ENCODE data around the gene FBXL7. TPM values are rescaled to one million over a fixed set of nuclear protein-coding genes. Genes with fewer than 3 reads are reported as not detected.

Gene FBXL7
- polyA plus RNA-seq, 3 donors, result not detected

DNA sequence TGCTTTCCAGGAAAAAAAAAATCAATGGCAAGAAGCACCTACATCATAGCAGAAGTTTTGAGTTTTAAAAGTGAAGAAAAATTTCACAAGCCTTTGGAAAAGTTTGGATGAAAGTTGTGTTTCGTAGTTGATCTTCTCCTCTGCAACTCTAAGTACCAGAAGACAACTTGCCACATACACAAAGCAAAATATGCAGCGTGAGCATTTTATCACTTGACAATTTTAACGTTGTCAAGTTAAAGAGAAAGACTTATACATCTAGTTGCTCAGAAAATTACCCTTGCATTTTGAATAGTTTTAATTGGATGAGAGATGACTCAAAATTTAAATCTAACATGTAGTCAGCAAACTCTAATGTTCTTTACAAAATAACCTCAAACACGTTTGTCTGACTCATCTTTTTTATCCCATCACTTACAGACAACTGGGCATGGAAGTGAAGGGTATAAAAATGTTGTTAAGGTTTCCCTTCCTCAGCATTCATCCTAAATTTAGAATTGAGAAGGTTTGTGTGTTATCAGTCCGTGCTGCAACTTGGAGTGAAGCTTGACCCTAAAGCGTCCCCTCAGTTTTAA is 466.2 kb downstream of the FBXL7 start:
- Mint-ChIP-seq H3K36me3 (no peaks in the 10 kb centered on the region), H3K9me3 (peaks cover 2 to 20% (median 7%) of the 10 kb centered on the region in 7 donors), H3K27ac (no peak overlapping the region), H3K4me1 (no peaks in the 10 kb centered on the region), H3K4me3 (no peak overlapping the region), H3K27me3 (ENCODE audit: low read depth in 3 of 3) (no peaks in the 10 kb centered on the region)
- intact Hi-C loops (cut with micrococcal nuclease), result no loop called here
- no peaks in the 10 kb centered on the region for H3K4me1 ChIP-seq (ENCODE audit: control insufficient read depth in 1 of 2, insufficient read depth in 2 of 2, low read length in 2 of 2)
- no peak for DNase-seq
- peaks cover 5 to 13% of the 10 kb centered on the region in 2 donors for H3K9me3 ChIP-seq (replicated peaks in 1 of 2; ENCODE audit: control insufficient read depth in 1 of 2, insufficient read depth in 1 of 2, low read length in 2 of 2)
- H3K4me2 ChIP-seq (replicated peaks; ENCODE audit: extremely low read depth, low read length, poor library complexity, severe bottlenecking), result no peak overlapping the region
- no peak overlapping the region for H3K4me3 ChIP-seq (replicated peaks in 1 of 3; ENCODE audit: low read depth in 2 of 3, low read length in 3 of 3)
- H4K20me1 ChIP-seq (ENCODE audit: insufficient read depth, low read length), result no peaks in the 10 kb centered on the region
- H3K79me2 ChIP-seq (ENCODE audit: insufficient read depth, low read length), result no peaks in the 10 kb centered on the region
- no peaks in the 10 kb centered on the region for H3K27me3 ChIP-seq (ENCODE audit: control insufficient read depth in 2 of 2, insufficient read depth in 2 of 2, low read length in 2 of 2)
- no peaks in the 10 kb centered on the region for H3K36me3 ChIP-seq (replicated peaks in 1 of 2; ENCODE audit: control insufficient read depth in 1 of 2, insufficient read depth in 2 of 2, low read length in 2 of 2)
- no peak overlapping the region for H3K27ac ChIP-seq (ENCODE audit: low read depth in 1 of 2, low read length in 2 of 2)
- no CpG with 5 or more reads among the region's 6 CpGs for WGBS (ENCODE audit: insufficient coverage)
- TF ChIP-seq, protein P1, sequence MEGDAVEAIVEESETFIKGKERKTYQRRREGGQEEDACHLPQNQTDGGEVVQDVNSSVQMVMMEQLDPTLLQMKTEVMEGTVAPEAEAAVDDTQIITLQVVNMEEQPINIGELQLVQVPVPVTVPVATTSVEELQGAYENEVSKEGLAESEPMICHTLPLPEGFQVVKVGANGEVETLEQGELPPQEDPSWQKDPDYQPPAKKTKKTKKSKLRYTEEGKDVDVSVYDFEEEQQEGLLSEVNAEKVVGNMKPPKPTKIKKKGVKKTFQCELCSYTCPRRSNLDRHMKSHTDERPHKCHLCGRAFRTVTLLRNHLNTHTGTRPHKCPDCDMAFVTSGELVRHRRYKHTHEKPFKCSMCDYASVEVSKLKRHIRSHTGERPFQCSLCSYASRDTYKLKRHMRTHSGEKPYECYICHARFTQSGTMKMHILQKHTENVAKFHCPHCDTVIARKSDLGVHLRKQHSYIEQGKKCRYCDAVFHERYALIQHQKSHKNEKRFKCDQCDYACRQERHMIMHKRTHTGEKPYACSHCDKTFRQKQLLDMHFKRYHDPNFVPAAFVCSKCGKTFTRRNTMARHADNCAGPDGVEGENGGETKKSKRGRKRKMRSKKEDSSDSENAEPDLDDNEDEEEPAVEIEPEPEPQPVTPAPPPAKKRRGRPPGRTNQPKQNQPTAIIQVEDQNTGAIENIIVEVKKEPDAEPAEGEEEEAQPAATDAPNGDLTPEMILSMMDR (IDR thresholded peaks at IDR 0.05), result no peak
- no peak overlapping the region for H3K9ac ChIP-seq (ENCODE audit: insufficient read depth, low read length, poor library complexity, severe bottlenecking)
- no peak overlapping the region for H2AFZ ChIP-seq (ENCODE audit: insufficient read depth, low read depth, low read length, poor library complexity, severe bottlenecking)

DNA sequence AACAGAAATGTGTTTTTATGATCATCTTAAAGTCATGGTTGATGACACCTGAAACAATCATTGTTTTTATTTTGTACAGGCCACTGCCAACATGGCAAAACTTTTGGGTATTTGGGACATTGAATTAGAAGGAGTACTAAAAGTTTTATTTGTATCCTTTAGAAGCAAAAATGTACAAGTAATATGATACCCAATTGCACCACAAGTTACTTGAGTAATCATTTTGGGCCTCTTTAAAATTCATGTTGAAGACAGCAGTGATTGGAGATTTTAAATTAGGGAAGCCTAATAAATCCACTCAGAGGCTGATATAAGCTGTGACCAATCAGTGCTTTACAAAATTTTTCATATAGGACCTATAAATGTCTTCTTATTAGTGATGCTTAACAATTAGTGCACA is 466.7 kb downstream of the FBXL7 start:
- DNase-seq, result no peak
- no peaks in the 10 kb centered on the region for H3K36me3 Mint-ChIP-seq
- H3K27me3 Mint-ChIP-seq (ENCODE audit: low read depth in 3 of 3), result no peaks in the 10 kb centered on the region

More for the DNA sequence above, 466.7 kb downstream of the FBXL7 start:
- H3K4me1 ChIP-seq (ENCODE audit: control insufficient read depth in 1 of 2, insufficient read depth in 2 of 2, low read length in 2 of 2), result no peaks in the 10 kb centered on the region
- Mint-ChIP-seq H3K9me3 (peaks cover 2 to 22% (median 7%) of the 10 kb centered on the region in 7 donors), H3K27ac (no peak overlapping the region), H3K4me1 (no peaks in the 10 kb centered on the region), H3K4me3 (no peak overlapping the region)
- H3K9ac ChIP-seq (ENCODE audit: insufficient read depth, low read length, poor library complexity, severe bottlenecking), result no peak overlapping the region
- no peaks in the 10 kb centered on the region for H3K27me3 ChIP-seq (ENCODE audit: control insufficient read depth in 2 of 2, insufficient read depth in 2 of 2, low read length in 2 of 2)
- H3K27ac ChIP-seq (ENCODE audit: low read depth in 1 of 2, low read length in 2 of 2), result no peak overlapping the region
- no peak overlapping the region for H3K4me3 ChIP-seq (replicated peaks in 1 of 3; ENCODE audit: low read depth in 2 of 3, low read length in 3 of 3)
- no peaks in the 10 kb centered on the region for H4K20me1 ChIP-seq (ENCODE audit: insufficient read depth, low read length)
- no peak overlapping the region for H2AFZ ChIP-seq (ENCODE audit: insufficient read depth, low read depth, low read length, poor library complexity, severe bottlenecking)
- intact Hi-C loops (cut with micrococcal nuclease), result no loop called here
- no peaks in the 10 kb centered on the region for H3K36me3 ChIP-seq (replicated peaks in 1 of 2; ENCODE audit: control insufficient read depth in 1 of 2, insufficient read depth in 2 of 2, low read length in 2 of 2)
- no peak overlapping the region for H3K4me2 ChIP-seq (replicated peaks; ENCODE audit: extremely low read depth, low read length, poor library complexity, severe bottlenecking)
- H3K9me3 ChIP-seq (replicated peaks in 1 of 2; ENCODE audit: control insufficient read depth in 1 of 2, insufficient read depth in 1 of 2, low read length in 2 of 2), result peaks cover 7 to 15% of the 10 kb centered on the region in 2 donors
- no peaks in the 10 kb centered on the region for H3K79me2 ChIP-seq (ENCODE audit: insufficient read depth, low read length)
- TF ChIP-seq, protein P1 (IDR thresholded peaks at IDR 0.05), result no peak

Data from CD14-positive monocyte (primary cell).